K562 (cell line): ENCODE measurements around the gene TXNDC8. TPM values are rescaled to one million over a fixed set of nuclear protein-coding genes. Genes with fewer than 3 reads are reported as not detected.

Source experiments
- ATAC-seq: fragments of 200-7000 bp; cut with Tn5 transposase; 3 replicates; pipeline ENCODE4 v1.9.1; 2020; ENCODE audit warnings: moderate library complexity
- BruUV-seq: library from RNA; stranded (reverse); fragments of 400-500 nt; replicated peaks from 2 replicates; lab custom pipeline; 2021; lab: Mats Ljungman, UMichigan
- CTCF ChIA-PET: fragments of 300-600 bp; formaldehyde crosslinking; extraction: SDS; loops from one replicate; lab custom pipeline; 2021; ENCODE audit warnings: low intra/inter-chr PET ratio; lab: Yijun Ruan, JAX
- POLR2A ChIA-PET: fragments of 300-600, 350-650 bp; sonication (Branson Sonifier 250); formaldehyde crosslinking; extraction: SDS; loops from one replicate; lab custom pipeline; 2021; ENCODE audit warnings: antibody characterized with exemption, inconsistent platforms; lab: Yijun Ruan, JAX
- DNase-seq, 4 experiments: peaks; one replicate each; pipeline versions ENCODE4 v3.0.0 to v3.0.0-alpha.2; 2011 to 2018; ENCODE audit warnings: low spot score in 3 of 4, mixed read lengths in 3 of 4; ENCODE audit errors: extremely low read depth in 1 of 4
- FAIRE-seq: peaks from 2 replicates; lab custom pipeline; 2011; peaks lifted over from hg19 to GRCh38; lab: Jason Lieb, UNC
- H2AFZ ChIP-seq: 2 replicates; pipeline ENCODE4 v1.6.0; 2011; ENCODE audit warnings: low read depth, low read length, control low read depth, inconsistent platforms
- H3K27ac ChIP-seq: fragments of 200-600 bp; 3 replicates; pipeline ENCODE4 v1.8.0; 2011; ENCODE audit warnings: low read depth, mild to moderate bottlenecking, control low read depth, inconsistent platforms, low read length, moderate library complexity, mixed read lengths; ENCODE audit errors: extremely low read depth
- H3K27me3 ChIP-seq, 2 experiments: fragments of 300-600 bp in 1 of 2; 2 replicates in 1 of 2; 3 replicates in 1 of 2; pipeline versions ENCODE4 v1.6.0 to v1.8.0; 2011; ENCODE audit warnings: inconsistent platforms in 2 of 2, low read length in 2 of 2, mild to moderate bottlenecking in 1 of 2, mixed read lengths in 1 of 2, moderate library complexity in 1 of 2; ENCODE audit not compliant: control insufficient read depth in 2 of 2, insufficient read depth in 2 of 2
- H3K36me3 ChIP-seq: fragments of 300-600 bp; 3 replicates; pipeline ENCODE4 v1.8.0; 2011; ENCODE audit warnings: mild to moderate bottlenecking, low read length, inconsistent platforms; ENCODE audit not compliant: control insufficient read depth, insufficient read depth
- H3K4me1 ChIP-seq, 2 experiments: fragments of 200-600 bp in 1 of 2; replicated peaks in 1 of 2; 2 replicates in 1 of 2; 3 replicates in 1 of 2; pipeline versions ENCODE4 v1.5.1 to v1.8.0; 2011; ENCODE audit warnings: inconsistent platforms in 2 of 2, low read length in 2 of 2, mild to moderate bottlenecking in 1 of 2, mixed read lengths in 1 of 2, moderate library complexity in 1 of 2; ENCODE audit not compliant: control insufficient read depth in 2 of 2, insufficient read depth in 2 of 2
- H3K4me2 ChIP-seq: 2 replicates; pipeline ENCODE4 v1.6.1; 2011; ENCODE audit warnings: low read length, control low read depth, inconsistent platforms, mixed read lengths; ENCODE audit not compliant: insufficient read depth
- H3K4me3 ChIP-seq: fragments of 200-600 bp; sonication (generic), shearing (Covaris generic); 2 replicates; pipeline ENCODE4 v1.5.1; 2016; ENCODE audit warnings: control low read depth, inconsistent platforms
- H3K79me2 ChIP-seq: fragments of 200-600 bp; 3 replicates; pipeline ENCODE4 v1.8.0; 2011; ENCODE audit warnings: low read length, inconsistent platforms; ENCODE audit not compliant: control insufficient read depth, insufficient read depth
- H3K9ac ChIP-seq, 2 experiments: 2 replicates each; pipeline versions ENCODE4 v1.6.0 to v1.6.1; 2011; ENCODE audit warnings: low read depth in 2 of 2, low read length in 2 of 2, control low read depth in 1 of 2, inconsistent platforms in 1 of 2, mild to moderate bottlenecking in 1 of 2, mixed read lengths in 1 of 2; ENCODE audit not compliant: insufficient read depth in 1 of 2
- H3K9me1 ChIP-seq: one replicate; pipeline ENCODE4 v1.6.0; 2011; ENCODE audit warnings: inconsistent platforms, mild to moderate bottlenecking, low read length, moderate library complexity; ENCODE audit not compliant: control insufficient read depth, insufficient read depth
- H3K9me3 ChIP-seq: replicated peaks from 2 replicates; pipeline ENCODE4 v1.5.1; 2011; ENCODE audit warnings: low read depth, low read length, inconsistent platforms; ENCODE audit not compliant: control insufficient read depth, insufficient read depth
- H4K20me1 ChIP-seq: replicated peaks from 2 replicates; pipeline ENCODE4 v1.6.1; 2011; ENCODE audit warnings: low read length, inconsistent platforms, mixed read lengths; ENCODE audit not compliant: control insufficient read depth, insufficient read depth
- NR1H2 ChIP-seq: sonication (generic); formaldehyde crosslinking; IDR thresholded peaks from 2 replicates; pipeline ENCODE4 v1.4.0; 2020; ENCODE audit warnings: mild to moderate bottlenecking, missing genetic modification reagents
- PTBP1 ChIP-seq: fragments of 200-400 bp; formaldehyde crosslinking; IDR thresholded peaks from 2 replicates; pipeline ENCODE4 v1.6.1; 2017; ENCODE audit warnings: low read depth, low read length
- RREB1 ChIP-seq: fragments of 250-450 bp; sonication (Bioruptor Pico); IDR thresholded peaks from 2 replicates; pipeline ENCODE4 v1.4.0; 2020
- UBTF ChIP-seq, 2 experiments: IDR thresholded peaks; 2 replicates each; pipeline ENCODE4 v1.6.1; 2012; ENCODE audit warnings: improper control_type of control experiment in 2 of 2, low read depth in 2 of 2, low read length in 2 of 2, borderline replicate concordance in 1 of 2
- ZNF263 ChIP-seq: sonication (generic); formaldehyde crosslinking; IDR thresholded peaks from 2 replicates; pipeline ENCODE4 v1.8.0; 2022; ENCODE audit warnings: mild to moderate bottlenecking, missing genetic modification reagents, borderline replicate concordance
- ZNF583 ChIP-seq: fragments of 250-450 bp; sonication (Bioruptor Pico); IDR thresholded peaks from 2 replicates; pipeline ENCODE4 v1.4.0; 2020
- ZNF780A ChIP-seq: fragments of 250-450 bp; sonication (Bioruptor Pico); IDR thresholded peaks from 2 replicates; pipeline ENCODE4 v1.5.0; 2021; ENCODE audit warnings: mild to moderate bottlenecking
- WGBS: fragments of 100-300 bp; shearing (Covaris generic); methylation state at CpG from one replicate; pipeline ENCODE4 v1.1.6; 2016; ENCODE audit warnings: low coverage, mixed read lengths; ENCODE audit not compliant: insufficient coverage; ENCODE audit errors: missing lambda C conversion rate; 5-methylcytosine and 5-hydroxymethylcytosine counted together
- in situ Hi-C: fragments of 300-500 bp; cut with MboI; formaldehyde crosslinking; loops from 4 replicates; pipeline ENCODE4 v1.15.0; 2018; ENCODE audit warnings: inconsistent platforms, mixed read lengths
- intact Hi-C: fragments of 100-400 bp; cut with micrococcal nuclease; formaldehyde crosslinking; loops from 2 replicates; pipeline ENCODE4 v1.14.2; 2022
- polyA plus RNA-seq, 8 experiments: library from polyadenylated mRNA; depleted of rRNA in 4 of 8; stranded (reverse) in 5 of 8; unstranded in 3 of 8; fragments of >200 nt; fragmentation: Nextera tagmentation in 2 of 8; fragmentation: Illumina TruSeq in 1 of 8; extraction: Ambion mirVana in 2 of 8; extraction: Trizol in 1 of 8; gene quantifications; 2 replicates each; pipeline versions ENCODE4 v1.2.1 to v1.2.3, GENCODE V29; 2011 to 2014; ENCODE audit warnings: inconsistent platforms in 1 of 8, missing spikeins in 1 of 8
- total RNA-seq, 7 experiments: library from RNA; depleted of rRNA in 6 of 7; stranded (reverse); fragments of >200 nt in 6 of 7; fragmentation: Illumina TruSeq in 2 of 7; extraction: Trizol in 2 of 7; gene quantifications; 2 replicates each; pipeline versions ENCODE4 v1.2.1 to v1.2.3, GENCODE V29; 2011 to 2021; ENCODE audit warnings: low replicate concordance in 1 of 7

TXNDC8 gene
- total and polyA plus RNA-seq, 9 of the 15 experiments (the other 6 are each of a cell fraction or from before 2014, with no cell fraction given), result not detected

GRCh38 chr9:110254500-110254899, 83.2 kb downstream of the TXNDC8 start:
- intact Hi-C loops (no loop called here), in situ Hi-C loops (no loop called here)
- no peak for TF ChIP-seq ZNF583
- no peak for TF ChIP-seq PTBP1
- TF ChIP-seq NR1H2 (CRISPR knock-in tag), result no peak
- 0 out of 4 replicates have a peak, but pooled peaks of 1 of the 2 experiments have one; percentile 20 for TF ChIP-seq UBTF (IDR thresholded peaks at IDR 0.05; ENCODE audit: borderline replicate concordance in 1 of 2, low read depth in 2 of 2, low read length in 2 of 2)
- peak; percentile 64; the same call in 1 of the 2 replicates for TF ChIP-seq ZNF263
- TF ChIP-seq RREB1 (CRISPR knock-in tag), result no peak
- no peak for TF ChIP-seq ZNF780A (CRISPR knock-in tag)
- Histone ChIP-seq H3K27me3 (no peaks in the 10 kb centered on the region), H3K27ac (peak overlapping the region; percentile 97; the same call in 2 of the 3 replicates), H2AFZ (no peak overlapping the region), H3K36me3 (peaks cover 39% of the 10 kb centered on the region), H3K9me1 (peaks cover 3% of the 10 kb centered on the region), H4K20me1 (peaks cover 40% of the 10 kb centered on the region), H3K4me2 (peak overlapping the region; percentile 94), H3K9me3 (no peaks in the 10 kb centered on the region), H3K4me1 (peaks cover 13 to 38% of the 10 kb centered on the region in 2 experiments), H3K9ac (peak overlapping the region; percentile 79 to 97), H3K79me2 (peaks cover 85% of the 10 kb centered on the region), H3K4me3 (peak overlapping the region; percentile 91)
- FAIRE-seq (no peak), DNase-seq (no peak), ATAC-seq (no peak)
- POLR2A ChIA-PET, result no interaction called here
- BruUV-seq, result no TSS peak
- 8% methylated on average over 2 of the region's 2 CpGs for WGBS
- CTCF ChIA-PET, result no interaction called here
